GM12878 (cell line): ENCODE measurements around the gene BBS2. TPM values are rescaled to one million over a fixed set of nuclear protein-coding genes. Genes with fewer than 3 reads are reported as not detected.

ENCODE experiments used
- ATAC-seq: fragments of 200-7000 bp; cut with Tn5 transposase; 3 replicates; pipeline ENCODE4 v1.9.1; 2020; ENCODE audit warnings: mild to moderate bottlenecking, moderate library complexity
- BruUV-seq: library from RNA; stranded (reverse); fragments of 400-500 nt; replicated peaks from 2 replicates; lab custom pipeline; 2021; lab: Mats Ljungman, UMichigan
- CTCF ChIA-PET: fragments of 300-600 bp; sonication (Branson Sonifier 250); formaldehyde crosslinking; extraction: SDS; loops from one replicate; lab custom pipeline; 2021; ENCODE audit warnings: inconsistent platforms; lab: Yijun Ruan, JAX
- POLR2A ChIA-PET: fragments of 350-600 bp; formaldehyde crosslinking; extraction: SDS; loops from one replicate; lab custom pipeline; 2021; ENCODE audit warnings: inconsistent platforms; lab: Charles Lee
- RAD21 ChIA-PET: fragments of 300-600 bp; sonication (Branson Sonifier 250); formaldehyde crosslinking; loops from one replicate; lab custom pipeline; 2023; ENCODE audit warnings: antibody characterized with exemption; ENCODE audit not compliant: unreplicated experiment; lab: Charles Lee
- SMC1A ChIA-PET: fragments of 300-600 bp; sonication (Branson Sonifier 250); formaldehyde crosslinking; loops from one replicate; lab custom pipeline; 2023; ENCODE audit not compliant: unreplicated experiment, uncharacterized antibody; lab: Charles Lee
- DNase-seq: peaks from one replicate; pipeline ENCODE4 v3.0.0-alpha.2; 2011; ENCODE audit warnings: low read depth, low spot score
- FAIRE-seq: peaks from 3 replicates; lab custom pipeline; 2011; peaks lifted over from hg19 to GRCh38; lab: Jason Lieb, UNC
- H2AFZ ChIP-seq: 2 replicates; pipeline ENCODE4 v1.6.0; 2011; ENCODE audit warnings: low read depth, low read length, control low read depth; ENCODE audit not compliant: control insufficient read depth
- H3K27ac ChIP-seq: 2 replicates; pipeline ENCODE4 v1.5.1; 2011; ENCODE audit warnings: control low read depth; ENCODE audit not compliant: control insufficient read depth, insufficient read depth
- H3K27me3 ChIP-seq, 2 experiments: replicated peaks in 1 of 2; 2 replicates each; pipeline versions ENCODE4 v1.6.0 to v1.6.1; 2011; ENCODE audit warnings: low read length in 1 of 2; ENCODE audit not compliant: control insufficient read depth in 2 of 2, insufficient read depth in 2 of 2
- H3K36me3 ChIP-seq, 2 experiments: 2 replicates each; pipeline ENCODE4 v1.5.1; 2011; ENCODE audit warnings: low read length in 1 of 2; ENCODE audit not compliant: control insufficient read depth in 2 of 2, insufficient read depth in 2 of 2
- H3K4me1 ChIP-seq: 2 replicates; pipeline ENCODE4 v1.6.1; 2011; ENCODE audit warnings: mild to moderate bottlenecking, low read length, moderate library complexity, mixed read lengths; ENCODE audit not compliant: control insufficient read depth, insufficient read depth
- H3K4me2 ChIP-seq: 2 replicates; pipeline ENCODE4 v1.6.0; 2011; ENCODE audit warnings: control low read depth; ENCODE audit not compliant: control insufficient read depth, insufficient read depth
- H3K4me3 ChIP-seq: fragments of 200-600 bp; sonication (generic); 2 replicates; pipeline ENCODE4 v1.5.1; 2016
- H3K79me2 ChIP-seq: 2 replicates; pipeline ENCODE4 v1.6.0; 2011; ENCODE audit warnings: low read length; ENCODE audit not compliant: control insufficient read depth, insufficient read depth
- H3K9ac ChIP-seq: 2 replicates; pipeline ENCODE4 v1.8.0; 2011; ENCODE audit warnings: low read length, control low read depth, mixed read lengths; ENCODE audit not compliant: control insufficient read depth, insufficient read depth
- H3K9me3 ChIP-seq: replicated peaks from 3 replicates; pipeline ENCODE4 v1.5.1; 2011; ENCODE audit warnings: mild to moderate bottlenecking, low read length; ENCODE audit not compliant: control insufficient read depth, insufficient read depth
- H4K20me1 ChIP-seq: 2 replicates; pipeline ENCODE4 v1.6.0; 2011; ENCODE audit not compliant: control insufficient read depth, insufficient read depth
- ETV6 ChIP-seq, 2 experiments: fragments of 450-650 bp in 1 of 2; IDR thresholded peaks in 1 of 2; conservative IDR thresholded peaks in 1 of 2; 2 replicates each; pipeline ENCODE4 v1.6.1; 2014; ENCODE audit warnings: antibody characterized with exemption in 1 of 2, borderline replicate concordance in 1 of 2, low read depth in 1 of 2, mild to moderate bottlenecking in 1 of 2, moderate library complexity in 1 of 2
- MXI1 ChIP-seq: fragments of 150-350 bp; IDR thresholded peaks from 2 replicates; pipeline ENCODE4 v1.6.1; 2011; ENCODE audit warnings: low read depth, mild to moderate bottlenecking, inconsistent platforms, low read length, improper control_type of control experiment
- RCOR1 ChIP-seq: conservative IDR thresholded peaks from 2 replicates; pipeline ENCODE4 v1.6.1; 2012; ENCODE audit warnings: low read depth, low read length, improper control_type of control experiment
- SIN3A ChIP-seq: IDR thresholded peaks from 2 replicates; pipeline ENCODE4 v1.6.1; 2012; ENCODE audit warnings: low read depth, low read length, improper control_type of control experiment
- SMC3 ChIP-seq: IDR thresholded peaks from 2 replicates; pipeline ENCODE4 v1.6.1; 2011; ENCODE audit warnings: low read length, improper control_type of control experiment, borderline replicate concordance
- SRF ChIP-seq, 2 experiments: IDR thresholded peaks; 2 replicates each; pipeline ENCODE4 v1.6.1; 2011; ENCODE audit warnings: low read depth in 2 of 2, low read length in 2 of 2, mild to moderate bottlenecking in 1 of 2, moderate library complexity in 1 of 2
- TAF1 ChIP-seq: IDR thresholded peaks from 2 replicates; pipeline ENCODE4 v1.6.1; 2011; ENCODE audit warnings: mild to moderate bottlenecking, low read depth, low read length, borderline replicate concordance
- WRNIP1 ChIP-seq: IDR thresholded peaks from 2 replicates; pipeline ENCODE4 v1.6.1; 2011; ENCODE audit warnings: low read depth, low read length, improper control_type of control experiment, borderline replicate concordance
- WGBS: methylation state at CpG from one replicate; pipeline ENCODE4 v1.1.6; 2016; ENCODE audit warnings: low lambda C conversion rate; ENCODE audit not compliant: insufficient replicate concordance, insufficient coverage; ENCODE audit errors: missing lambda C conversion rate; 5-methylcytosine and 5-hydroxymethylcytosine counted together
- in situ Hi-C: fragments of 300-500 bp; cut with MboI; formaldehyde crosslinking; loops from 9 replicates; pipeline ENCODE4 v1.14.3; 2018; ENCODE audit warnings: mixed read lengths
- intact Hi-C: fragments of 100-400 bp; cut with micrococcal nuclease; formaldehyde crosslinking; loops from one replicate; pipeline ENCODE4 v1.14.2; 2022; ENCODE audit not compliant: unreplicated experiment
- polyA plus RNA-seq, 11 experiments: library from polyadenylated mRNA; depleted of rRNA in 4 of 11; unstranded in 6 of 11; stranded (reverse) in 5 of 11; fragments of >200 nt; fragmentation: Nextera tagmentation in 4 of 11; fragmentation: Illumina TruSeq in 1 of 11; extraction: Ambion mirVana in 4 of 11; extraction: Trizol in 1 of 11; gene quantifications; 1 replicate in 1 of 11; 2 replicates in 10 of 11; pipeline versions ENCODE4 v1.2.1 to v1.2.3, GENCODE V29; 2011 to 2016; ENCODE audit warnings: inconsistent platforms in 2 of 11, missing spikeins in 2 of 11, low read depth in 1 of 11
- total RNA-seq, 4 experiments: library from RNA; depleted of rRNA in 3 of 4; stranded (reverse); fragments of >200 nt in 3 of 4; fragmentation: Illumina TruSeq in 1 of 4; extraction: Trizol in 1 of 4; gene quantifications; 2 replicates each; pipeline versions ENCODE4 v1.2.1 to v1.2.3, GENCODE V29; 2013 to 2021
- TF ChIP-seq, protein P1 (sequence below): fragments of 450-650 bp; IDR thresholded peaks from 2 replicates; pipeline ENCODE4 v1.6.1; 2017; ENCODE audit warnings: borderline replicate concordance
- TF ChIP-seq, protein P2 (sequence below): IDR thresholded peaks from 2 replicates; pipeline ENCODE4 v1.6.1; 2012; ENCODE audit warnings: low read depth, low read length, improper control_type of control experiment

Gene BBS2
- total and polyA plus RNA-seq, 10 of the 15 experiments (the other 5 are each of a cell fraction or from before 2014, with no cell fraction given) = 4.9 to 38.3 (median 16.4) TPM

DNA sequence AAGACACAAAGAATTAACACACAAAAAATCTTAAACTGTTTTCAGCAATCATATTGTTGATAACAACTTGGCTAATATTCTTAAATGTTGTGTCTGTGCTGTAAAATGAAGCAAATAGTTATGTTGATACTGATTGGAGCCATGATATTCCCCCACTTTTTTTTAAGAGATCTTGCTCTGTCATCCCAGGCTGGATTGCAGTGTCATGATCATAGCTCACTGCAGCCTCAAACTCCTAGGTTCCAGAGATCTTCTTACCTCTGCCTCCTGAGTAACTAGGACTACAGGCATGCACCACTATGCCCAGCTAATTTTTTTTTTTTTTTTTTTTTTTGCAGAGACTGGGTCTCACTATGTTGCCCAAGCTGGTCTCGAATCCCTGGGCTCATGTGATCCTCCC, 26.0 kb downstream of the BBS2 start:
- Histone ChIP-seq H2AFZ (no peak overlapping the region), H3K27me3 (no peaks in the 10 kb centered on the region), H3K27ac (no peak overlapping the region), H3K36me3 (no peaks in the 10 kb centered on the region; a peak in 1 of 4 replicates), H3K79me2 (no peaks in the 10 kb centered on the region), H3K9me3 (no peaks in the 10 kb centered on the region), H3K4me2 (no peak overlapping the region), H4K20me1 (no peaks in the 10 kb centered on the region), H3K4me1 (no peaks in the 10 kb centered on the region), H3K4me3 (no peak overlapping the region), H3K9ac (no peak overlapping the region)
- in situ Hi-C loops (no loop called here), intact Hi-C loops (no loop called here)
- TF ChIP-seq RCOR1 (no peak), WRNIP1 (no peak), TAF1 (no peak), SRF (IDR thresholded peaks at IDR 0.05; ENCODE audit: low read depth in 2 of 2, low read length in 2 of 2) (no peak), SMC3 (no peak), SIN3A (no peak), ETV6 (conservative IDR thresholded peaks at IDR 0.05 in 1 of 2, IDR thresholded peaks at IDR 0.05 in 1 of 2; ENCODE audit: borderline replicate concordance in 1 of 2, low read depth in 1 of 2) (no peak), MXI1 (no peak)
- TF ChIP-seq, protein P1, sequence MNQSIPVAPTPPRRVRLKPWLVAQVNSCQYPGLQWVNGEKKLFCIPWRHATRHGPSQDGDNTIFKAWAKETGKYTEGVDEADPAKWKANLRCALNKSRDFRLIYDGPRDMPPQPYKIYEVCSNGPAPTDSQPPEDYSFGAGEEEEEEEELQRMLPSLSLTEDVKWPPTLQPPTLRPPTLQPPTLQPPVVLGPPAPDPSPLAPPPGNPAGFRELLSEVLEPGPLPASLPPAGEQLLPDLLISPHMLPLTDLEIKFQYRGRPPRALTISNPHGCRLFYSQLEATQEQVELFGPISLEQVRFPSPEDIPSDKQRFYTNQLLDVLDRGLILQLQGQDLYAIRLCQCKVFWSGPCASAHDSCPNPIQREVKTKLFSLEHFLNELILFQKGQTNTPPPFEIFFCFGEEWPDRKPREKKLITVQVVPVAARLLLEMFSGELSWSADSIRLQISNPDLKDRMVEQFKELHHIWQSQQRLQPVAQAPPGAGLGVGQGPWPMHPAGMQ = no peak
- TF ChIP-seq, protein P2, sequence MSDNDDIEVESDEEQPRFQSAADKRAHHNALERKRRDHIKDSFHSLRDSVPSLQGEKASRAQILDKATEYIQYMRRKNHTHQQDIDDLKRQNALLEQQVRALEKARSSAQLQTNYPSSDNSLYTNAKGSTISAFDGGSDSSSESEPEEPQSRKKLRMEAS = no peak
- FAIRE-seq = no peak
- ATAC-seq = no peak
- DNase-seq = no peak
- WGBS = 29% methylated on average over 1 of the region's 1 CpG
- ChIA-PET CTCF (no interaction called here), SMC1A (no interaction called here), POLR2A (interaction anchor here (1.1 kb wide), 1 partner anchor 42 kb away, joined by 4 read pairs; no protein-coding TSS in a partner anchor), RAD21 (no interaction called here)
- no TSS peak for BruUV-seq
